NCI-H460 (cell line): ENCODE results near the gene NRL. TPM values are rescaled to one million over a fixed set of nuclear protein-coding genes. Genes with fewer than 3 reads are reported as not detected.
A peak's percentile ranks its signal among the peaks of the same experiment; 100 is the strongest.

ENCODE experiments used
- DNase-seq: peaks from one replicate; pipeline ENCODE4 v3.0.0-alpha.2; 2016; ENCODE audit warnings: low read depth; ENCODE audit errors: extremely low read depth
- polyA plus RNA-seq: library from polyadenylated mRNA; depleted of rRNA; stranded (reverse); fragments of >200 nt; gene quantifications from 2 replicates; pipeline ENCODE4 v1.2.3, GENCODE V29; 2014; cell fraction: nucleus; rRNA removed
- total RNA-seq: library from RNA; depleted of rRNA; stranded (reverse); fragments of >200 nt; shearing (Covaris generic); gene quantifications from 2 replicates; pipeline ENCODE4 v1.2.3, GENCODE V29; 2014; rRNA removed

The NRL gene
- 1.4 and 1.6 TPM in 2 replicates for total RNA-seq
- polyA plus RNA-seq, result 1.3 and 6.7 TPM in 2 replicates

DNA sequence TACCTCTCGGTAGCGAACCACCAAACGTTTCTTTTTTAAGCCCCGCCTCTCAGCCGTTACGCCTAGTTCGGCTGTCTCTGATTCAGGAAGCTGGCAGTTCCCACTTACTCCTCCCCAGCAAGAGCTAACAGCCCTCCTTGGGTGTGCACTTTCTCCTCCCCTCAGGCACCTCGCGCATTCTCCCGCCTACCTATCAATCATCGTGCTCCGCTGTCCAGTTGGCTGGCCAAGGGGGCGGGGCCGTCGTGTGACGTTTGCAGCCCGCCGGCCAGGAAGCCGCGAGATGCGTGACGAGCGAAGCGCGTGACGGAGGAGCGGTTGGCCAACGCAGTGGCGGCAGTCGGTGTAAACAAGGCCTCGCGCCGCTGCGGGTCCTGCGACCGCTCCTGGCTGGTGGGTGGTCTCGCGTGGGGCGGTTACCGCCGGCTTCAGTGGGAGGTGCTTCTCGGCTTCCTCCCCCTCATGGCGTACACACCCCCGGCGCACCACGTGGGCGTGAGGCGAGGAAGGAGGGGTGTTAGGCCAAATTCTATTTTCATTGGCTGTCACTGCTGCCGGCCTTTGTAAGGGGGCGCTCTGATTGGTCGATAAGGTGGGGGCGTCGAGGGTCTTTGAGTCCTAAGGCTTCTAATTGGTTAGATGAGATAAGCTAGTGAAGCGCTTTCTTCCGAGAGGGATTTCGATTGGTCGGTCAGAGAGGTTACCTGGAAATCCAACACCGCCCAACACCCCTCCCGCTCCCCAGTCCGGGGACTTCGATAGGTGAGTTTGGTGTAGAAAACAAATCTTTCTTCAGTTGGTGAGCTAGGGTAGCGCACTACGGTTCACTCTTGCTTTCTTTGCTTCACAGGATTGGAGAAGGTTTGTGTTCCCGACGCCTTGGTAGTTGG is at the start of gene NRL, which contains the start of gene DCAF11:
TSS of gene NRL (minus strand) at position 418 of the 890 bp plus-strand sequence. CDS start 32,101 bp downstream, outside the sequence.
TSS of gene DCAF11 (plus strand) at position 246 of the 890 bp plus-strand sequence. CDS start 818 bp downstream, outside the sequence.
- DNase-seq, result peak; percentile 100

DNA sequence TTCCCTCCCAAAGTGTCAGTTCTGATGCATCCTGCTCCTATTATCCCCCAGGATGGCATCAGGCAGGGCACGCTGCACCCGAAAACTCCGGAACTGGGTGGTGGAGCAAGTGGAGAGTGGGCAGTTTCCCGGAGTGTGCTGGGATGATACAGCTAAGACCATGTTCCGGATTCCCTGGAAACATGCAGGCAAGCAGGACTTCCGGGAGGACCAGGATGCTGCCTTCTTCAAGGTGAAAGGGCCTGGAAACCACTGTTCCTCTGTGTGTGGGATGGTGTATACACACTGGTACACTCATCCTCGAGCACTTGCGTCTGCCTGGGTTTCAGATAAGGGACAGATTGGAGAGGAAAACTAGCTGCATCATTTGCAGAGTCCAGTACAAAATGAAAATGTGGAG is 47.3 kb upstream of the NRL start:
- no peak for DNase-seq

DNA sequence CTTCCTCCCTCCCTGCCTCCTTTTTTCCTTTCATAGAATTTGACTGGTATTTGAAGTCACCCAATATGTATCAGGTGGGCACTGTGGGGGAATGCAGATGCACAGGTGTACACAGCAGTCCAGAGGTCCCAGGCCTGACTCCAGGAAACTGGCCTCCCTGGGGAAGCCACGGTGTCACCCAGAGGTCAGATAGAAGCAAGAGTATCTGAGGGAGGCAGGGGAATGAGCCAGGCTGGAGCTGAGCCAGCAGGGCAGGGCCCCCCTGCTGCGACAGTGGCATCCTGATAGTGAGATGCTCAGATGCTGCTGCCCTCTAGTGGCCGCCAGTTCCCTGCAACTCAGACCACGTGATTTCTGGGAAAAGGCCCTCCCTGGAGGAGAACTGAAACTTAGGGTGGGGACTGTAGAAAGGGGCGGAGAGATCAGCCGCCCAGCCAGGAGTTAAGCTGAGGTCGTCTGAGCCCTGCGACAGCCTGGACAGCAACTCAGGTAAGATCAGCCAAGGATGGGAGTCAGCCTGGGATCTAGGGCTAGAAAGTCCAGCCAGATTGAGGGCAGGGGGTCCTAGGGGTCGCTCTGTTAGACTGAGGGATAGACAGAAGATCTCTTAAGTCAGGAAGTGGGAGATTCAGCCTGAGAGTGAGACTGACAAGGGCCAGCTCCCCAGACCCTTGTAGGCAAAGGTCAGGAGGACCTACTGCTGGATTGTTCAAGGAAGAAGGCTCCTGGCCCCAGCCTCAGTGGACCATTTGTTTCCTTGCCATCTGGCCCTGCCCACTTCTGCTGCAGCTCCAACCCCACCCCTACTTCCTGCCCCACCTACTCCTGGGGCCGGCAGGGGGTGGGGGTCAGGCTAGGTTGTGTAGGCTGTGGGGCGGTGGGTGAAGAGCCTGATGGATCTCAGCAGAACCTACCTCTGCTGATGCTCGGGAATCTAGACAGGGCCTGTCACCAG is 46.4 kb upstream of the NRL start, which contains the start of gene IRF9:
TSS of gene IRF9 (plus strand) at position 416 of the 955 bp plus-strand sequence. CDS start 880 bp downstream, outside the sequence.
- DNase-seq, result peak; percentile 95

DNA sequence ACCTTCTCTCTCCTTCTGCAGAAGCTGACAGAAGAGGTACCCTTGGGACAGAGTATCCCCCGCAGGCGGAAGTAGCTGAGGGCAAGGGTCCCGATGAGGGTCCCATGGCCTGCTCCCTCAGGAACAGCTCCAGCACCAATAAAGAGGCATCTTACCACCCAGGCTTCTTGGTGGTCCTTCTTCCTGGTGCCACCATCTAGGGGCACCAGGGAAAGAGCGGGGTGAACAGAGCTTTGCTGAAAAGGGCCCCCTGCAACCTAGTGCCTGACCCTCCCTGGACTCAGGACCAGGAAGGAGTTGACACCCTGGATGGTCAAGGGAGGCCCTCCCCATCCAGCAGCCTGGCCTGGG is 45.7 kb upstream of the NRL start:
- no peak for DNase-seq

DNA sequence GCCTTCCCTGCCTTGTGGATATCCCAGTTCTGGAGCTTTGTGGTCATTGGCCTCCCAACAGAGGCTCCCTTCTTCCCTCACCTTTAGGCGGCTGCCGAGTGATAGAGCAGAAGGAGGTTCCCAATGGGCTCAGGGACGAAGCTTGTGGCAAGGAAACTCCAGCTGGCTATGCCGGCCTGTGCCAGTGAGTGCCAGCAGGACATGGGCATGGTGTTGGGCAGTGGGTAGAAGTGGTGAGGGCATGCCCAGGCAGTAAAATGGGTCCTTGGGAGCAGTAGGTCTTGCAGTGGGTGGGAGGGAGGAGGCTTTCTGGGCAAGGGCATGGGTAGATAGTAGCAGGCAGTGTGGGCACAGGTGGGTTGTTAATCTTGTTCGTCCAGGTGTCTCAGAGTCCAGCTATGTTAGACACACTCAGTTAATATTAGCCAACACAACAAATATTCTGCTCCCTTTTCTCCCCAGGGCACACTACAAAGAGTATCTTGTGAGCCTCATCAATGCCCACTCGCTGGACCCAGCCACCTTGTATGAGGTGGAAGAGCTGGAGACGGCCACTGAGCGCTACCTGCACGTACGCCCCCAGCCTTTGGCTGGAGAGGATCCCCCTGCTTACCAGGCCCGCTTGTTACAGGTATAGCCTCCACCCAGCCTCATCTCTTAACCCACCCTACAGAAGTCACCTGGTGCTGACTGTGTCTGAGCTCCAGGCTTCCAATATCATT is 45.2 kb upstream of the NRL start:
- DNase-seq, result no peak

DNA sequence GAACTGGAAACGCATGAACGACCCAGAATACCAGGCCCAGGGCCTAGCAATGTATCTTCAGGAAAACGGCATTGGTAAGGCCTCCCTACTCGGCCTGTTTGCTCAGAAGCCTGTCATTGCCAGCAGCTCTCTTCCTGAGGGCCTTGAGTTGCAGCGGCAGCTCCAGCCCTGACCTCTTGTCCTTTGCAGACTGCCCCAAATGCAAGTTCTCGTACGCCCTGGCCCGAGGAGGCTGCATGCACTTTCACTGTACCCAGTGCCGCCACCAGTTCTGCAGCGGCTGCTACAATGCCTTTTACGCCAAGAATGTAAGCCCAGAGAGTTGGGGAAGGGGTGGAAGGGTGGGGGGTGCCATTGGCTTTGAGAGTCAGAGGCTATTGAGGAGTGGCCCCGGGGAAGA is 42.6 kb upstream of the NRL start:
- no peak for DNase-seq

DNA sequence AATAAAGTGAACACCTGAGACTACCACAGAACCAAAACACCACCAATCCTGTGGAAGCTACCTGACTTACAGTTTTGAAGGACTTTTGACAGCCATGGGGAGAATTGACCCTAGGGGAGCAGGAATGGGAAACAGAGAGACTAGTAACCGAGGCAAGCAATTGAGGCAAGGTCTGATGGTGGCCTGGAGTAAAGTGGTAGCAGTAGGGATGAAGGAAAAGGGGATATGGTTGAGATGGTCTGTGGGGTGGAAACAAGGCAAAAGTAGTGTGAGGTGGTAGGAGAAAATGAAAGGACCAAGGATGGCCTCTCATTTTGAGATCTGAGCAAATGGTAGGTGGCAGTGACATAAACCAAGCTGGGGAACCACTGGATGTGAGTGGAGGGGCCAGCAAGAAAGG is 42.1 kb upstream of the NRL start:
- DNase-seq, result no peak

DNA sequence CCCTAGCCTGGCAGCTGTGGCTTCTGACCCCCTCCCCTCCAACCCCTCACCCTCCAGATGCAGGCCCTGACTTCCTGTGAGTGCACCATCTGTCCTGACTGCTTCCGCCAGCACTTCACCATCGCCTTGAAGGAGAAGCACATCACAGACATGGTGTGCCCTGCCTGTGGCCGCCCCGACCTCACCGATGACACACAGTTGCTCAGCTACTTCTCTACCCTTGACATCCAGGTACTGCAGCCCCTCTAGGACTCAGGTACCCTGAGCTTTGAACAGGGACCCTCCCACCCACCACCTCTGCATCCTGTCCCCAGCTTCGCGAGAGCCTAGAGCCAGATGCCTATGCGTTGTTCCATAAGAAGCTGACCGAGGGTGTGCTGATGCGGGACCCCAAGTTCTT is 40.4 kb upstream of the NRL start:
- DNase-seq, result no peak

DNA sequence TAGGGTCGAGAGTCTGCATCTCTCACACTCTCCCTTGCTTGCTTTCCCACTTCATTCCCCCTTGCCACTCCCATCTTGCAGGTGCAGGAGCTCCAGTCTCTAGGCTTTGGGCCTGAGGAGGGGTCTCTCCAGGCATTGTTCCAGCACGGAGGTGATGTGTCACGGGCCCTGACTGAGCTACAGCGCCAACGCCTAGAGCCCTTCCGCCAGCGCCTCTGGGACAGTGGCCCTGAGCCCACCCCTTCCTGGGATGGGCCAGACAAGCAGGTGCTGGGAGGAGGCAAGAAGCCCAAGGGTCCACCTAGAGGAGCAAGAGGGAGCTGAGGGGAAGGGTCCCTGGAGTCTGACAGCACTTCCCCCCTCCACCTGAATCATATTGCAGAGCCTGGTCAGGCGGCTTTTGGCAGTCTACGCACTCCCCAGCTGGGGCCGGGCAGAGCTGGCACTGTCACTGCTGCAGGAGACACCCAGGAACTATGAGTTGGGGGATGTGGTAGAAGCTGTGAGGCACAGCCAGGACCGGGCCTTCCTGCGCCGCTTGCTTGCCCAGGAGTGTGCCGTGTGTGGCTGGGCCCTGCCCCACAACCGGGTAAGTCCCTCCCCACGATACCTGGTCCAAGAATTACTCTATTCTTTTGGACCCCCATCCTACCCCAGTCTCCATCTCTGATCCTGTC is 36.8 kb upstream of the NRL start:
- DNase-seq, result no peak

DNA sequence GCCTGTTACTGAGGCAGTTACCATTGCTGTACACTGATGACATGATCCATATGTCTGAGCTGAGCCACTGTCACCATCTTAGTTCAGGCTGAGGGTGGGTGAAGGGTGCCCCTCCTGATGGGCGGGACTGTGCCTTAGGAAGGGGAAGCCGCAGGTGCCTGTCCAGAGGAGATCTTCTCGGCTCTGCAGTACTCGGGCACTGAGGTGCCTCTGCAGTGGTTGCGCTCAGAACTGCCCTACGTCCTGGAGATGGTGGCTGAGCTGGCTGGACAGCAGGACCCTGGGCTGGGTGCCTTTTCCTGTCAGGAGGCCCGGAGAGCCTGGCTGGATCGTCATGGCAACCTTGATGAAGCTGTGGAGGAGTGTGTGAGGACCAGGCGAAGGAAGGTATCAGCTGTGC is 36.2 kb upstream of the NRL start:
- no peak for DNase-seq

DNA sequence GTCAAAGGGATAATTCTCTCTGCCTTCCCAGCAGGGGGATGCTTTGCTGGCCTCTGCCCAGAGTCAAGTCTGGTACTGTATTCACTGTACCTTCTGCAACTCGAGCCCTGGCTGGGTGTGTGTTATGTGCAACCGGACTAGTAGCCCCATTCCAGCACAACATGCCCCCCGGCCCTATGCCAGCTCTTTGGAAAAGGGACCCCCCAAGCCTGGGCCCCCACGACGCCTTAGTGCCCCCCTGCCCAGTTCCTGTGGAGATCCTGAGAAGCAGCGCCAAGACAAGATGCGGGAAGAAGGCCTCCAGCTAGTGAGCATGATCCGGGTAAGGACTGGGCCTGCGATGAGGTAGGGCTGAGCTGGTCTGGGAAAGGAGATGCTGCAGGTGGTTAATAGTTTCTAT is 35.8 kb upstream of the NRL start:
- DNase-seq, result no peak

DNA sequence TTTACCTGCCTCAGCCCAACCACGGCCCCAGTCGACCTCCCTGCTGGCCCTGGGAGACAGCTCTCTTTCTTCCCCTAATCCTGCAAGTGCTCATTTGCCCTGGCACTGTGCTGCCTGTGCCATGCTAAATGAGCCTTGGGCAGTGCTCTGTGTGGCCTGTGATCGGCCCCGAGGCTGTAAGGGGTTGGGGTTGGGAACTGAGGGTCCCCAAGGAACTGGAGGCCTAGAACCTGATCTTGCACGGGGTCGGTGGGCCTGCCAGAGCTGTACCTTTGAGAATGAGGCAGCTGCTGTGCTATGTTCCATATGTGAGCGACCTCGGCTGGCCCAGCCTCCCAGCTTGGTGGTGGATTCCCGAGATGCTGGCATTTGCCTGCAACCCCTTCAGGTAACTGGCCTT is 35.3 kb upstream of the NRL start:
- DNase-seq, result no peak

DNA sequence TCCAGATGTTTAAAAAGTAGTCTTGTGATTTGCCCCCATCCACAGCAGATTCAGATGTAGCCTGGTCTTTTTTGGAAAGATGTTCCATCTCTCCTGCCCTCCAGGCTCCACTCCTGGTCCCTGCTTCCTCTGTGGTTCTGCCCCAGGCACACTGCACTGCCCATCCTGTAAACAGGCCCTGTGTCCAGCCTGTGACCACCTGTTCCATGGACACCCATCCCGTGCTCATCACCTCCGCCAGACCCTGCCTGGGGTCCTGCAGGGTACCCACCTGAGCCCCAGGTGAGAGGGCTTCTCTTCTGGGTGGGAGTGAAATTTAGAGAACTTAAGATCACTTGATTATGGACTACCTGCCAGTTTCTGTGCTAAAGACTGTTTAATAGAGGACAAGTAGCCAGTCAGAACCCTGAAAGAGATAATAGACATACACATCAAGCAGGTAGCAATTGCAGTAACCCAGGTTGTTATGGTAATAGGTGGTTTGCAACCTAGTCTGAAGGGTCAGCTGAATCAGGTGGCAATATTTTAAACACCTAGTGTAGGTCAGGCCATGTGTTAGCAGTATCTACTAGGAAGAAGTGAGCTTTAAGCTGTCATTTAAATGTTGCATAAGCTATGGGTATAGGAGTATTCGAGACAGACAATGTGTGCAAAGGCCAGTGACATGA is 34.7 kb upstream of the NRL start:
- DNase-seq, result no peak

DNA sequence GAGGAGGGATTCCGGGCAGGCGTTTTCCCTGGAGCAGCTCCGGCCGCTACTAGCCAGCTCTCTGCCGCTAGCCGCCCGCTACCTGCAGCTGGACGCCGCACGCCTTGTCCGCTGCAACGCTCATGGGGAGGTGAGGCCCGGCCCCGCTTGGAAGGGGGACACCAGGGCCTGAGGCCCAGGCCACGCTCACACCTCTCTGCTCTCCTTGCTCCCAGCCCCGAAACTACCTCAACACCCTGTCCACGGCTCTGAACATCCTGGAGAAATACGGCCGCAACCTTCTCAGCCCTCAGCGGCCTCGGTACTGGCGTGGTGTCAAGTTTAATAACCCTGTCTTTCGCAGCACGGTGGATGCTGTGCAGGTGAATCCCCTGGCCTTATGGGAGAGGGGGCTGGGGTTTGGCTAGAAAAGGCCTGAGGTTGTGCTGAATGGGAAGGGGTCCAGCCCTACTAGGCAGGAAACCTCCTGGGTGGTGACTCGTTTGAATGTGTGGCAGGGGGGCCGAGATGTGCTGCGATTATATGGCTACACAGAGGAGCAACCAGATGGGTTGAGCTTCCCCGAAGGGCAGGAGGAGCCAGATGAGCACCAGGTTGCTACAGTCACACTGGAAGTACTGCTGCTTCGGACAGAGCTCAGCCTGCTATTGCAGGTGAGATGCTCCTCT is 33.1 kb upstream of the NRL start:
- DNase-seq, result no peak

DNA sequence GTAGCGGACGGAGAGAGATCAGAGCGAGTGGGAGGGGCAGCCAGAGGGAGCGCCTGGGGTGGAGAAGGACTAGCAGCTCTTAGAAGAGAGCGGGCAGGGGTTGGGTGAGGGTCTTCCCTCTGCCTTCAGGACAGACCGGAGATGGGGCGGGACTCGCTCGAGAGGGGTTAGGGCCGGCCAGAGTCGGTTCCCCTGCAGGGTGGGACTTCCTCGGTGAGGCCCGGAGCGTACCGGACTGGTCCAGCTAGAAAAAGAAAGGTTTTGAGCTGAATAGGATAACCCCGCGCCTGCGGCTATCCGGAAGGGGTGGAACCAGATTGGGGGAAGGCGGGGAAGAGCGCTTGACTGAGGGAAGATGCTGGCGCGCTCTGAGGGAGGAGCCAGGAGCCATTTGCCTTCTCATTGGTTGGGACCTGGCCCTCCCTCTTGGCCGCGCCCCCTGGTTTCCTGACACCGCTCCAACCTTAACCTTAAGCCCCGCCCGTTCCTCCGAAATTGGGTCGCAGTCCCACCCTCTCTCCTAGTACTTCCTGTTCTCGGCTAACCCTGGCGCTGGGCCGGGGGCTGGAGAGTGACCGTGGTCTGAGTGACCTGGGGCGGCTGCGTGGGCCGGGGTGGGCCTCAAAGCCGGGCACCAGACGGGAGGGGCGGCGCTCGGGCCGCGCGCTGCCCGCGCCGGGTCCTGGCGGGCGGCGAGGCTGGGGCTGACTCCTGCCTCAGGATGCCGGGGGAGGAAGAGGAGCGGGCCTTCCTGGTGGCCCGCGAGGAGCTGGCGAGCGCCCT is 32.4 kb upstream of the NRL start, which contains the start of gene RNF31:
TSS of gene RNF31 (plus strand) at position 521 of the 783 bp plus-strand sequence. CDS start at position 722, 201 bp downstream.
- peak; percentile 98 for DNase-seq

DNA sequence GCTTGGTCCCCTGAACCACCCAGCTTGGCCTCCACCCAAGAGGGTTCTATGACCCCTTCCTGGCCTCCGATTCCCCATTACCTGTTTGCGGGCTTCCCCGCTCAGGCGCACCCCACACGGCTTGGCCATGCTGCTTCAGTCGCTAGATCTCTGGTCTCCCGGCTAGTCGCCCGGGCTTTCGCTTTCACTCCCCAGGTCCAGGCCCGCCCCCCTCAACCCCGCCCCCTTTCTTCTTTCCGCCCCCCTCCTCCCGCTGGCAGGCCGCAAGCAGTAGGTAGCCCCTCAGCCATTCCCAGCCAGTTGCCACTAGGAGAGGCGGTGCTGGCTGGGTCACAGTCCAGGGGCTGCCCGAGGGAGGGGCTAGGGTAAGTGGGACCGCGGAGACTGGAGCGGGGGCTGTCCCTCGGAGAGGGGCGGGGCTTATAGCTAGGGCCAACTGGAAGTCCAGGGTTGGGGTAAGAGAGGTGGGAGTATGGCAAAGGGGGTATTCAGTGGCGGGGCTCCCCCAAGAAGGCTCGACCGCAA is 31.8 kb upstream of the NRL start, which contains the start of gene PSME2:
TSS of gene PSME2 (minus strand) at position 158 of the 525 bp plus-strand sequence. CDS start at position 129, 29 bp downstream.
- peak; percentile 97 for DNase-seq

DNA sequence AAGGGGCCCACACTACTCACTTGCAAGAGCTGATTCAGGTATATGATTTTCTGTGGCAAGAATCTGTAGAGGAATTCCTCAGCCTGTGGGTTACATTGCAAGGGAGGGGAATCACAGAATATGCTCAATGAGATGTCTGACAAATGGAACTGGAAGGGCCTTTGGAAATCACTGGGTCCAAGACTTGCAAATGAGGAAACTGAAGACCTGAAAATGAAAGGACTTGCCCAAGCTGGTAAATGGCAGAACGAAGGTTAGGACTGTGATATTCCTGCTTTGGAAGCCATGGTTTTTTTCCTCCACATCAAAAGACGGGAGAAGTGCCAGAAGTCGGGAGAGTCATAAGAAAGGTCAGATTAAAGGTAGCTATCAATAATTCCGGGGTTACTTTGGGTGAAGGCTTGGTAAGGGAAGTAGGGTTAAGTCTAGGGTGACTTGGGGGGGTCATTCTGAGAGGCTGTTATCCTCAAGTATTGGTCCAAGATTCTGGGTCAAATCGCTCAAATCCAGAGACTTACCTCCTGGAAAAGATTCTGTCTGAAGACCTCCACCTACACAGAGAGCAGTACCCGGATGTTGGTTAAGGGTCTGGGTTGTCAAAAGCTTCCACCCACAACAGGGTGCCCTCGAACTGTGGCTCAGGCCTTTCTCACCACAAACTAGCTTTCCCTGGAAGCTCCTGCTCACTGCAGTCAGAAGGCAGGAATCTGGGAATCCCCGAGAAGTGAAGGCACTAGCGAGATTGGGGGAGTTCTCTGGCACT is 31.1 kb upstream of the NRL start:
- no peak for DNase-seq
